ENCODE results near the gene SKA1. TPM values are rescaled to one million over a fixed set of nuclear protein-coding genes. Genes with fewer than 3 reads are reported as not detected.
A peak's percentile ranks its signal among the peaks of the same experiment; 100 is the strongest.
"Not testable (repeated sequence)": the region's sequence is repeated elsewhere in the genome, so short reads cannot be mapped to it uniquely, and the experiment has no call there.

Gene SKA1
- total and polyA plus RNA-seq, 4 donors: 3.5 to 4.8 (median 3.8) TPM

DNA sequence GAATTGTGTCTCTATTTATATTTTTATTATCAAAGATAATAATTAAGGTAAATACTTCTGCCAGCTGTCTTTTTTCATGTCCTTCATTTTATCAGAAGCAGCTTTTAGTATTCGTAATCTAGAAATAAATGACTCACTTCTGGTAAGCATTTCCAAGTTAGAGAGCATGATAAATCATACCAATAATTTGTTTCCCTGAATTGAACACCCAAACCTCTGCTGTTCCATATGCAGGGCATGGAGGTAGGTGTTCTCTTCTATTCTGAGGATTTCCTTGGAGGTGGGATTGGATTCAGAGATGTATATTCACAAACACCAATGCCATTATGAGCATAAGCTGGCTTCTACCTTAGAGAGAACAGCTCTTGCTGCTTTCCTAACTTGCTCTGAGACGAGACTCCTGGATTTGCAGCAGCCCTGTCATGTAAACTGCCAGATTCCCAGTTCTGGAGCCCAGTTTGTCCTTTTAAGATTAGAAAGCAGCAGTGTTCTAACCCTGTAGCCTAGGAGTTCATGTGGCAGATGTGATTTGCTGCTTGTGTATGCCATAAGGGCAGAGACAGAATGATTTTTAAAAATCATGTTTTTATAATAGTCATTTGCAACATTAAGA lies 47.5 kb downstream of the SKA1 start:
- DNase-seq (ENCODE audit: low read depth in 4 of 6, low spot score in 6 of 6): no peak
- Histone ChIP-seq H3K27ac (ENCODE audit: low read depth, low read length) (no peak overlapping the region), H3K9me3 (ENCODE audit: control insufficient read depth, insufficient read depth, low read length) (no peaks in the 10 kb centered on the region), H3K36me3 (ENCODE audit: control insufficient read depth, insufficient read depth, low read length) (no peaks in the 10 kb centered on the region), H3K27me3 (ENCODE audit: control insufficient read depth, insufficient read depth, low read length) (no peaks in the 10 kb centered on the region), H3K4me3 (ENCODE audit: low read depth, low read length) (no peak overlapping the region), H3K4me1 (ENCODE audit: control insufficient read depth, insufficient read depth, low read length) (no peaks in the 10 kb centered on the region)
- 86% methylated on average over 1 of the region's 2 CpGs for WGBS (ENCODE audit: insufficient coverage)

DNA sequence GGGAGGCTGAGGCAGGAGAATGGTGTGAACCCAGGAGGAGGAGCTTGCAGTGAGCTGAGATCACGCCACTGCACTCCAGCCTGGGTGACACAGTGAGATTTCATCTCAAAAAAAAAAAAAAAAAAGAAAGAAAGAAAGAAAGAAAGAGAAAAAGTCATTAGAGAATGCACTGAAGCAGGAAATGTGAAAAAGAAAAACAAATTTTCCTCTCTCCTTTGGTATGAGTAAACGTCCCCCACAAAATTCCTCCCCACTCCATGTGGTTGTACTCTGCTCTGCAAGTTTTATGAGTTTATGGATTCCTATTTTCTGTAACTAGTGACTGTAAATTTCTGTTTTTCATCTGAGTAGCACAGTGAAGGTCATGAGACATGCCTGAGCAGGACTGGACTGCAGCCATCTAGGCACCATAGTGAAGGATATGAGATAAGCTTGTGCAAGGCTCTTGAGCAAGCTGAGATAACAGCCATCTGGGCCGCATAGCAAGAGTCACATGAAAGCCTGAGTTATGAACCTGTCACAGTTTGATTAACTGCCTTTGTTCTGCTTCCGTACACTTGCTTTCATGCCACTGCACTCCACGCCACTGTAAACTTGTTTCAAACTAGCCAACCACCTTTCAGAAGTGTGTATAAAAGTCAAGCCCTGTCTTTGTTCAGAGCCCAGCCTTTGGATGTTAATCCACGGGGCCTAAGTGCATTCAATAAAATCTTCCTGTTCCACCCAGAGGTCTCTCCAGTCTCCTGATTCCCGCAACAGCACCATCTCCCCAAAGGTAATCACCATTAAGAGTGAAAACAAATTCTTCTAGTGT lies 50.2 kb downstream of the SKA1 start:
- H3K27me3 ChIP-seq (ENCODE audit: control insufficient read depth, insufficient read depth, low read length): no peaks in the 10 kb centered on the region
- no peaks in the 10 kb centered on the region for H3K4me1 ChIP-seq (ENCODE audit: control insufficient read depth, insufficient read depth, low read length)
- H3K9me3 ChIP-seq (ENCODE audit: control insufficient read depth, insufficient read depth, low read length): no peaks in the 10 kb centered on the region
- no peaks in the 10 kb centered on the region for H3K36me3 ChIP-seq (ENCODE audit: control insufficient read depth, insufficient read depth, low read length)
- no peak overlapping the region for H3K4me3 ChIP-seq (ENCODE audit: low read depth, low read length)
- 46% methylated on average over 4 of the region's 7 CpGs for WGBS (ENCODE audit: insufficient coverage)
- no peak overlapping the region for H3K27ac ChIP-seq (ENCODE audit: low read depth, low read length)
- no peak for DNase-seq (ENCODE audit: low read depth in 4 of 6, low spot score in 6 of 6)

DNA sequence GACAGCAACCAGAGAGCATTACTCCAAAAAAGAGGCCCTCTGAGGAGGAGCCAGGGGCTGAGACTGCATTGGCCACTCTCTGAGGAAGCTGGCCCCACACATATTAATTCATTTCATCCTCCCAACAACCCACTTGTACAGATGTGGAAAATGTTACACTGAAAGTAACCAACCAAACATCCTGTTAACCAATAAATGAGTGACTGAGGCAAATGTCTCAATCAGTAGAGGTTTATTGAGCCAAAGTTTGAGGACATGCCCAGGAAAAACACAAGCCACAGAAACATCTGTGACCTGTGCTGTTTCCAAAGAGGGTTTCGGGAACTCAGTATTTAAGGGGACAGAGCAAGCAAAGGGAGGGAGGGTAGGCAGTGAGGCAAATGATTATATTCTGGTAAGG lies 53.0 kb downstream of the SKA1 start:
- no peaks in the 10 kb centered on the region for H3K4me1 ChIP-seq (ENCODE audit: control insufficient read depth, insufficient read depth, low read length)
- no peak overlapping the region for H3K4me3 ChIP-seq (ENCODE audit: low read depth, low read length)
- no peaks in the 10 kb centered on the region for H3K27me3 ChIP-seq (ENCODE audit: control insufficient read depth, insufficient read depth, low read length)
- DNase-seq (ENCODE audit: low read depth in 4 of 6, low spot score in 6 of 6): no peak
- H3K9me3 ChIP-seq (ENCODE audit: control insufficient read depth, insufficient read depth, low read length): no peaks in the 10 kb centered on the region
- no peaks in the 10 kb centered on the region for H3K36me3 ChIP-seq (ENCODE audit: control insufficient read depth, insufficient read depth, low read length)
- no peak overlapping the region for H3K27ac ChIP-seq (ENCODE audit: low read depth, low read length)
- 78% methylated on average over 1 of the region's 1 CpG for WGBS (ENCODE audit: insufficient coverage)

- no peak for DNase-seq (ENCODE audit: low read depth in 4 of 6, low spot score in 6 of 6)
- Histone ChIP-seq H3K4me3 (ENCODE audit: low read depth, low read length) (no peak overlapping the region), H3K9me3 (ENCODE audit: control insufficient read depth, insufficient read depth, low read length) (no peaks in the 10 kb centered on the region), H3K4me1 (ENCODE audit: control insufficient read depth, insufficient read depth, low read length) (no peaks in the 10 kb centered on the region), H3K27me3 (ENCODE audit: control insufficient read depth, insufficient read depth, low read length) (no peaks in the 10 kb centered on the region), H3K36me3 (ENCODE audit: control insufficient read depth, insufficient read depth, low read length) (no peaks in the 10 kb centered on the region), H3K27ac (ENCODE audit: low read depth, low read length) (no peak overlapping the region)
- no CpG with 5 or more reads among the region's 3 CpGs for WGBS (ENCODE audit: insufficient coverage)
Observed at GRCh38 chr18:50428531-50429206, 53.8 kb downstream of the SKA1 start.

DNA sequence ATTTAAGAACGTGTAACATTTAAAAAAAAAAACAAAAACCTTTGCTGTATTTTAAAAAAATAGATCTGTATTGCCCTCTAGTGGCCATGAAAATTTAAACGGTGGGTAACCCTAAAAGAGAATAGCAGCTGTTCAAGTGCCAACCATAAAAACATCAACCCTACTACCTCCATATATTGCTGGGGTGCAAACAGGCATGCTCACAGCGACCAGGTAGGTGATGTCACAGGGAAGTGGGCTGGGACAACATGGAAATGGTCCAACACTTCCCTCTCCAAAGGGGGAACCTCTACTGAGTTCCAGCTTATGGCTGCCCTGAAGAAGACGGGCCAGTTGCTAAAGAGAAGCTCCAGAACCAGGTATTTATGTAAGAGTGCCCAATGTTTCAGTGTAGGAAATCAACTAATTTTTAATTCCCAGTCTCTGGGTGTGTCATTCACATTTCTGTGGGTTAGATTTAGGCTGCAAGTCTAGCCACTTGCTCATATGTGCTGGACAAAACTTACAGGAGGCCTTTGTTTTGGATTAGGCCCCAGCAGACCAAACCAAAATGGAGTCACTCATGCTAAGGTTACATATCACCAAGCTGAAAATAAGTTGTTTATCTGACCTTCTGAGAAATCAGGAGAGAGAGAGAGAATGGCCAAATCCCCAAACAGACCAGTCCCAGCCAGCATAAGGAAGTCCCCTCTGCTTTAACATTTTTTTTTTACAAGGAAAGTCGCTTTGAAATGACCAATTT lies 54.5 kb downstream of the SKA1 start:
- Histone ChIP-seq H3K27ac (ENCODE audit: low read depth, low read length) (no peak overlapping the region), H3K4me3 (ENCODE audit: low read depth, low read length) (no peak overlapping the region), H3K9me3 (ENCODE audit: control insufficient read depth, insufficient read depth, low read length) (no peaks in the 10 kb centered on the region), H3K27me3 (ENCODE audit: control insufficient read depth, insufficient read depth, low read length) (no peaks in the 10 kb centered on the region), H3K36me3 (ENCODE audit: control insufficient read depth, insufficient read depth, low read length) (no peaks in the 10 kb centered on the region), H3K4me1 (ENCODE audit: control insufficient read depth, insufficient read depth, low read length) (no peaks in the 10 kb centered on the region)
- DNase-seq (ENCODE audit: low read depth in 4 of 6, low spot score in 6 of 6): peak in 2 of 6 donors; percentile 71 to 83
- WGBS (ENCODE audit: insufficient coverage): 50% methylated on average over 2 of the region's 5 CpGs

DNA sequence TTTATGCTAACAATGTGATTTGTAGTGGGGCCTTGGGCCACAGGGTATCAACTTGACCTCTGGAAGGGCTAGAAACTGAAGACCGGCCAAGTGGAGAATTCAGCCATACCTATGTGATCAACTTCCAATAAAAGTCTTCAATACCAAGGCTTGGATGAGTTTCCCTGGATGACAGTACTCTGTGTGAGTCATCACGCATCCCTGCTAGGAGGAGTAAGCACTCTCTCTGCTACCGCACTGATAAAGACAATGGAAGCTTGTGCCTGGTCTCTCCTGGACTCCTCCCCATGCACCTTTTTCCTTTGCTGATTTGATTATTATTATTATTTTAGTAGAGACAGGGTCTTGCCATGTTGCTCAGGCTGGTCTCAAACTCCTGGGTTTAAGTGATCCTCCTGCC lies 58.1 kb downstream of the SKA1 start:
- Histone ChIP-seq H3K36me3 (ENCODE audit: control insufficient read depth, insufficient read depth, low read length) (no peaks in the 10 kb centered on the region), H3K27me3 (ENCODE audit: control insufficient read depth, insufficient read depth, low read length) (no peaks in the 10 kb centered on the region), H3K9me3 (ENCODE audit: control insufficient read depth, insufficient read depth, low read length) (no peaks in the 10 kb centered on the region), H3K27ac (ENCODE audit: low read depth, low read length) (no peak overlapping the region), H3K4me3 (ENCODE audit: low read depth, low read length) (no peak overlapping the region), H3K4me1 (ENCODE audit: control insufficient read depth, insufficient read depth, low read length) (no peaks in the 10 kb centered on the region)
- DNase-seq (ENCODE audit: low read depth in 4 of 6, low spot score in 6 of 6): no peak
- WGBS (ENCODE audit: insufficient coverage): 90% methylated on average over 2 of the region's 3 CpGs

GRCh38 chr18:50436742-50437141 lies 61.9 kb downstream of the SKA1 start:
- not testable (repeated sequence) for H3K27ac ChIP-seq (ENCODE audit: low read depth, low read length); H3K9me3 ChIP-seq (ENCODE audit: control insufficient read depth, insufficient read depth, low read length); H3K27me3 ChIP-seq (ENCODE audit: control insufficient read depth, insufficient read depth, low read length); H3K4me1 ChIP-seq (ENCODE audit: control insufficient read depth, insufficient read depth, low read length); DNase-seq (ENCODE audit: low read depth in 4 of 6, low spot score in 6 of 6); H3K4me3 ChIP-seq (ENCODE audit: low read depth, low read length); H3K36me3 ChIP-seq (ENCODE audit: control insufficient read depth, insufficient read depth, low read length)
- whole genome bisulfite sequencing (ENCODE audit: insufficient coverage): no CpG with 5 or more reads among the region's 1 CpG

- H3K4me1 ChIP-seq (ENCODE audit: control insufficient read depth, insufficient read depth, low read length): no peaks in the 10 kb centered on the region
- no peaks in the 10 kb centered on the region for H3K36me3 ChIP-seq (ENCODE audit: control insufficient read depth, insufficient read depth, low read length)
- no peak for DNase-seq (ENCODE audit: low read depth in 4 of 6, low spot score in 6 of 6)
- no peak overlapping the region for H3K4me3 ChIP-seq (ENCODE audit: low read depth, low read length)
- no peaks in the 10 kb centered on the region for H3K27me3 ChIP-seq (ENCODE audit: control insufficient read depth, insufficient read depth, low read length)
- peaks cover 5% of the 10 kb centered on the region for H3K9me3 ChIP-seq (ENCODE audit: control insufficient read depth, insufficient read depth, low read length)
- WGBS (ENCODE audit: insufficient coverage): 100% methylated on average over 1 of the region's 2 CpGs
- no peak overlapping the region for H3K27ac ChIP-seq (ENCODE audit: low read depth, low read length)
Observed at GRCh38 chr18:50439460-50440015, 64.7 kb downstream of the SKA1 start.

DNA sequence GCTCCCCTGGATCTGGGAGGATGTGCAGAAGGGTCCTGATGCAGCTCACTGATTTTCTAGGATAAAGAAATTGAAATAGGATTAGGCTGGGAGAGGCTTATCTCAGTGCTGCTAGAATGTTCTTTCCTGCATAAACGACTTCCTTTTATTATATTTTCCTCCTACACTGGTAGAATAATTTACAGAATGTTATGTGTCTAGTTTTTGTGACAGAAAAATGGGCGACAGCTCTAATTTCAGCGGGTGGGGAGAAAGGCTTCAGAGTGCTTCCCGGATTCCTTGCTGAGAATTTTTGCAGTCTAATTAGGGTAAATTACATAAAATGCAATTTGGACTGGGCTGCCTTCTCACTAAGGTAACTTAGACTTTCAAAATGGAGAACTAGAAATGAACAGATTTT lies 66.2 kb downstream of the SKA1 start:
- peak in 1 of 6 donors; percentile 30 for DNase-seq (ENCODE audit: low read depth in 4 of 6, low spot score in 6 of 6)
- Histone ChIP-seq H3K9me3 (ENCODE audit: control insufficient read depth, insufficient read depth, low read length) (peaks cover 9% of the 10 kb centered on the region), H3K4me3 (ENCODE audit: low read depth, low read length) (no peak overlapping the region), H3K27me3 (ENCODE audit: control insufficient read depth, insufficient read depth, low read length) (no peaks in the 10 kb centered on the region), H3K4me1 (ENCODE audit: control insufficient read depth, insufficient read depth, low read length) (no peaks in the 10 kb centered on the region), H3K36me3 (ENCODE audit: control insufficient read depth, insufficient read depth, low read length) (no peaks in the 10 kb centered on the region), H3K27ac (ENCODE audit: low read depth, low read length) (no peak overlapping the region)
- 75% methylated on average over 2 of the region's 4 CpGs for WGBS (ENCODE audit: insufficient coverage)

Measured in spinal cord (tissue), 10 donors.